Measurements from ENCODE around the gene GNRH2. TPM values are rescaled to one million over a fixed set of nuclear protein-coding genes. Genes with fewer than 3 reads are reported as not detected.
"Not testable (repeated sequence)": the region's sequence is repeated elsewhere in the genome, so short reads cannot be mapped to it uniquely, and the experiment has no call there.

GNRH2 gene
- total RNA-seq, 1 donor from 2014 or later, result not detected

- peak in 1 of 2 donors; percentile 41 for DNase-seq (ENCODE audit: low read depth in 2 of 2)
These were observed 1.5 kb upstream of the GNRH2 start for GRCh38 chr20:3041854-3042409.

- DNase-seq (ENCODE audit: low read depth in 2 of 2), result no peak
These were observed 797 bp upstream of the GNRH2 start for GRCh38 chr20:3042625-3043024.

- DNase-seq (ENCODE audit: low read depth in 2 of 2), result no peak
These were observed 1.0 kb downstream of the GNRH2 start for GRCh38 chr20:3044336-3044965.

GRCh38 chr20:3045042-3045815, 1.8 kb downstream of the GNRH2 start:
- DNase-seq (ENCODE audit: low read depth in 2 of 2), result no peak

DNA sequence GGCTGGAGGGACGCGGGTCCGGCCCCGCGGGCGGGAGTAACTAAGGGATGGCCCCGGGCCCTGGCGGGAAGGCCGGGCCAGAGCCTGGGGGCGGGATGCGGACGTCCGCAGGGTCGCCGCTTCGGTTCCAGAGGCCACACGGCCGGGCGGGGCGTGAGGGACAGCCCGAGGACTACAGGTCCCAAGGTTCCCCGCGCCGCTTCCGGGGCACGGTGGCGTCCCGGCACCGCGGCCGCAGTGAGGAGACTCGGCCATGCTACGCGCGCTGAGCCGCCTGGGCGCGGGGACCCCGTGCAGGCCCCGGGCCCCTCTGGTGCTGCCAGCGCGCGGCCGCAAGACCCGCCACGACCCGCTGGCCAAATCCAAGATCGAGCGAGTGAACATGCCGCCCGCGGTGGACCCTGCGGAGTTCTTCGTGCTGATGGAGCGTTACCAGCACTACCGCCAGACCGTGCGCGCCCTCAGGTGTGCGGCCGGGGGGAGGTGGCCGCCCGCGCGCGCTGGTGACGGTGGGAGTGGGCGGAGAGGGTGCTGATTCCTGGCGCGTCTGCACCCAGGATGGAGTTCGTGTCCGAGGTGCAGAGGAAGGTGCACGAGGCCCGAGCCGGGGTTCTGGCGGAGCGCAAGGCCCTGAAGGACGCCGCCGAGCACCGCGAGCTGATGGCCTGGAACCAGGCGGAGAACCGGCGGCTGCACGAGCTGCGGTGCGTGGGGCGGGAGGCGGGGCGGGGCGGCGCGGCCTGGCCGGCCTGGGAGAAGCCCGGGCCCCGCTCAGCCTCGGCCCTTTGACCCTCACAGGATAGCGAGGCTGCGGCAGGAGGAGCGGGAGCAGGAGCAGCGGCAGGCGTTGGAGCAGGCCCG, 2.6 kb downstream of the GNRH2 start, which contains the start of gene MRPS26:
Gene MRPS26, plus strand, starts transcription at position 237 of the 861 bp plus-strand sequence. Its CDS starts 17 bp downstream, at position 254.
- DNase-seq (ENCODE audit: low read depth in 2 of 2), result peak; percentile 64 to 88

GRCh38 chr20:3046677-3047462, 3.4 kb downstream of the GNRH2 start:
- peak in 1 of 2 donors; percentile 32 for DNase-seq (ENCODE audit: low read depth in 2 of 2)

GRCh38 chr20:3047486-3048419, 4.3 kb downstream of the GNRH2 start:
- DNase-seq (ENCODE audit: low read depth in 2 of 2), result no peak

DNA sequence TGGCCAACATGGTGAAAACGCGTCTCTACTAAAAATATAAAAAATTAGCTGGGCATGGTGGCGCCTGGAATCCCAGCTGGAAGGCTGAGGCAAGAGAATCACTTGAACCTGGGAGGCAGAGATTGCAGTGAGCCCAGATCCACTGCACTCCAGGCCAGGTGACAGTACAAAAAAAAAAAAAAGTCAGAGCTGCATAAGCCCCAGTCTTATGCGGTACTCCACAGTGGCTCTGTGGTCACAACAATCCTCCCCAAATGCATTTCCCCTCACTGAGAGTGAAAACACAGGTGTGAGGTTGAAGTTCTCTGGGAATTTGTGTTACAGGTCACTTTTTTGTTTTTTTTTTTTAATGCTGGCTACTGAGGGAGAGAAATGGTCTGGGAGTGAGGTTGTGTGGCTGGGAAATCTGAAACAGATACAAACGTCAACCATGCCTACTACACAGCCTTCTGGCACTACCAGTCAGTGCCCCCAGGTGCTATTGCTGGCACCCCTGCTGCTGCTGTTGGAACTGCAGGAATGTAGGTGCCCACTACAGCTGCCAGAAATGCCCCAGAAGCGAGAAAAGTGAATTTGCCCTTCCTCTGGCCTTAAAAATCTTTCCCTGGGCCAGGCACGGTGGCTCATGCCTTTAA, 8.1 kb downstream of the GNRH2 start:
- no peak for DNase-seq (ENCODE audit: low read depth in 2 of 2)

DNA sequence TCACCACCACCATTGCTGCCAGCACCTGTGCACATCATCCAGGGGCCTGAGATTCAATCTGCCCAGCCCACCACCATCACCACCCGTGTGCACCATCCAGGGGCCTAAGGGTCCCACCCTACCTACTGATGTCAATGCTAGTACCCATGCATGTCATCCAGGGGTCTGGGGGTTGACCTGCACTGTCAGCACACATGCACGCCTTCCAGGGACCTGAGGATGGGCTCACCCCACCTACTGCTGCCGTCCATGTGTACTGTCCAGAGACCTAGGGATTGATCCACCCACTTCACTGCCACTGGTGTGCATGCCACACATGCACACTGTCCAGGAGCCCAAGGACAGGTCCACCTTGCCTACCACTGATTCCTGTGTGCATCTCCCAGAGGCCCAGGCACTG, 16.1 kb downstream of the GNRH2 start:
- DNase-seq (ENCODE audit: low read depth in 2 of 2), result no peak

GRCh38 chr20:3064119-3064518, 20.7 kb downstream of the GNRH2 start:
- not testable (repeated sequence) for DNase-seq (ENCODE audit: low read depth in 2 of 2)

- DNase-seq (ENCODE audit: low read depth in 2 of 2), result no peak
These were observed 24.0 kb downstream of the GNRH2 start for GRCh38 chr20:3067139-3068014.

- DNase-seq (ENCODE audit: low read depth in 2 of 2), result no peak
These were observed 24.7 kb downstream of the GNRH2 start for GRCh38 chr20:3068075-3068474.

DNA sequence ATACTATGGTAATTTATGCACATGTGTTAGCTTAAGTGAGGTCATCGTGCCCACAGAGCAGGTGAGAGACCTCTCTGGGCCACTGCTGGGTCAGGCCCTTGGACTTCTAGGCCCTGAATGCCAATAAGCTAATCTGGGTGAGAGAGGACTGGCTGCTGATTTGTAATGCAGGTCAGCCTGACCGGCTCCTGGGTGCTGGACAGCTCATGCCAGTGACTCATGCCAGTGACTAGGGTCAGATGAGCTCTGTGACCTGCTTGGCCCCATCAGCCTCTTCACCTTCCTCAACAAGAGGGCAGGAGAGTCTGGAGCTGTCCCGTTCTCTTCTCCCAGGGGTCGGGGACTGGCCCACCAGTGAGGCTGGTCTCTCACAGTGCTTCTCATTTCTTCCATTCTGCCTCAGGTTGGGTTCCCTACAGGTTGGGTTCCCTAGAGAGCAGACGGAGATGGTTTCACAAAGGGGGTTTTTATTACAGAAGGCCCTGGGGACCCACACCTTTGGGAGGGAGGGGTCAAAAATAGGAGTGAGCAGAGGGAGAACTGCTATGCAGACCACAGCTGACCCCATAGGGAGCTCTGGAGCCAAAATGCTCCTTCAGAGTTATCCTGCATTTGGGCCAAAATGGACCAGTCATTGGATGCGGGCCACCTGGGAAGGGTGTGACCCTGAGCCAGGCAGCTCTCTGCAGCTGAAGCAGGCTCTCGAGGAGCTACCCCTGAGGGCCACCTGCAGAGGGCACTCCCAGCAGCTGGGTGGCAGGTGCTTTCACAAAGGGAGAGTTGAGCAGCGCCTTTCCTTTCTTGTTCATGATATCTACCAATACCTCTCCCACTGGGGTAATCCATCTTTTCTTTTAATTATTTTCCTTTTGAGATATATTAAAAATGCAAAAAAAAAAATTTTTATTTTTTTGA, 25.8 kb downstream of the GNRH2 start:
- DNase-seq (ENCODE audit: low read depth in 2 of 2), result no peak

DNA sequence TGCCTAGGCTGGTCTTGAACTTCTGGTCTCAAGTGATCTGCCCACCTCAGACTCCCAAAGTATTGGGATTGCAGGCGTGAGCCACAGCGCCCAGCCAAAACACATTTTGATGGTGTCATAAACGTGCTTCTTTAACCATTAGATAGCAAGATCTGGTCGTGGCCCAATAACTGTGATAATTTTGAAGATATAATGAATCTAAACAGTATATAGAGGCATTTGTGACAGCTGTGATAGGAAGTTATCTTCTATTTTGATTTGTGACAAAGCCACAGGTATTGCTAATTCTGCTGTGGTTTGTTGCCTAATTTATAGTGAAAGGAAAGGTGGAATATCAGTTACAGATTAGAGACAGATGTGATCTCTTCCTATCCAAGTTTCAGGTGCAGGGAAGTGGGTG, 27.3 kb downstream of the GNRH2 start:
- no peak for DNase-seq (ENCODE audit: low read depth in 2 of 2)

GRCh38 chr20:3071266-3071609, 27.8 kb downstream of the GNRH2 start:
- no peak for DNase-seq (ENCODE audit: low read depth in 2 of 2)

- peak in 1 of 2 donors; percentile 34 for DNase-seq (ENCODE audit: low read depth in 2 of 2)
These were observed 28.4 kb downstream of the GNRH2 start, which contains the start of gene OXT for GRCh38 chr20:3071610-3072529. TSS of gene OXT (plus strand) at chr20:3071620. CDS start at chr20:3071656, 36 bp downstream.

All from dermis microvascular lymphatic vessel endothelial cell (primary cell).